ENCODE data around the gene RND3.

The RND3 gene

DNA sequence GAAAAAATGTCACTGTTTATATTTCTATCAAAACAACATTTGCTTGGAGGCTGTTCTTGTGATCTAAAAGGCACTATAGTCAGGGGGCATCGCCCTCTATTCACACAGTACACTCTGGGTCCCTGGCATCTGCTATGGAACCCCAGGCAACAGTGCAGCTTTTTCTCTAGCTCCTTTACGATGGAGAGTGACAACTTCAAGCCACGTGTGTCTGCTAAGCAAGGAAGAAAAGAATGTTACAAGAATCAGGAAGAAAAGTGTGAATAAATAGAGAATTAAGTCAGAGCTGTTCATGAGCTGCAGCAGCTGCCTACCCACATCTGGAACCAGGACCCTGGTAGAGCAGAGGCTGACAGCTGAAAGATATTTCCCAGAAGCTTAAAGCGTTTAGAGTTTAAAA lies 11.2 kb downstream of the RND3 start:
- no peak for DNase-seq (ENCODE audit: low read depth in 2 of 2)

DNA sequence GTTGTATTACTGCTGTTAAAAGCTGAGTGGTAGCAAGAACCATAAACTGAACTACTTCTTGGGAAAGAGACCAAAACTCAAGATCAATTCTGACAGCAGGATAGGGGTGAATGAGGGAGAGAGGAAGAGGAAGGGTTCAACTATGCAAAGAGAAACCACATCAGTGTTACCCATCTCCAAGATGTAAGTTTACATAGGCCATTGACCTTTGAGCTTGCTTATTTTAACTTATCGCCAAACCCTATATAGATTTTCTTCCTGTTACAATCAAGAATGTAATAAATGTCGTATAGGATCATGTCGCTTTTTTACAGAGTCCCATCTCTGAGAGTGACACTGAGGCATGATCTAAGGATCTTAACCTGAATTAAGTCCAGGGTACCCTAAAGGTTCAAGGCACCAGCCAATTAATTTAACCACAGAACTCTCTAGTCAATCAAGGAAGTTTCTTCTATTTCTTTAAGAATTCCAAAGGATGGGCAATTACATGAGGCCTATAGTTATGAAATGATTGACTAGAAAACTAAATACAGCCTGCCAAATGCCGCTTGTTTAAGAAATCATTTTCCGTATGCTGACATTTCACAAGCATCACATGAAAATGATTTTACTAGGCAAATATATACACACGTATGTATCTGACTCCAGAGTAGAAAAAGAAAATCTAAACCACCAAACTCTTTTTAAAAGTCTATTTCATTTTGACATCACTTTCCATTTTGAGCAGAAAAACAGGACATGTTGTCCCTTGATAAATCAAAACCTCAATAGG lies 11.8 kb downstream of the RND3 start:
- no peak for DNase-seq (ENCODE audit: low read depth in 2 of 2)

DNA sequence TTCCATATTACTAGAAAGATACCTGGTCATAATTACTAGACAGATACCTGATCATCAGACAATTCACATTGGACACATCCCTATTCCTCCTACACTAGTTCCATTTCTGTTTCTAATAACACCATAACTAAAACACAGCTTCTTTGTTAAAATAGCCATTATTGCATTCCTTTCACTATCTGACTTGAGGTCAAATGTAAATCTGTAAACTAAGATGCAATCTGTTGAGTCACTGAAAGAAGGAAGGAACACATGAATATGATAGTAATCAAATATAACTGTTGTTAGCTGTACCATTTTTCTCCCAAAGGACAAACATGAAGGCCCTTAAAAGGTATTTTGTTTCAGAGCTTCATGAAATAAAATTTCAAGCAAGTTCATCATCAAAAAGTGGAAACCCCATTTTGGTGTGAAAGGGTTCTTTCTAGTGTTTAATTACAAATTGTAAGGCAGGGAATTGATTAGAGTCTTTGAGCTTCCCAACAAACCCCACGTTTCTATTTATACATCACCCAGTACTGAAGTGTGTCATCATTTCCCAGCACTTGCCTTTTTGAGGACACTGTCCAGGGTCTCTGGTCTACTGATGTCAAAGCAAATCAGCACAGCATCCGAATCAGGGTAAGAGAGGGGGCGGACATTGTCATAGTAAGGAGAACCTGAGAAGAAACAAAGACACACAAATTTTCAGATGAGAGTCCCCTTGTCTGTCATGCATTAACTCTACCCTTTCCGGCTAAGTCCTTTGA lies 13.0 kb downstream of the RND3 start:
- DNase-seq (ENCODE audit: low read depth in 2 of 2) = no peak

DNA sequence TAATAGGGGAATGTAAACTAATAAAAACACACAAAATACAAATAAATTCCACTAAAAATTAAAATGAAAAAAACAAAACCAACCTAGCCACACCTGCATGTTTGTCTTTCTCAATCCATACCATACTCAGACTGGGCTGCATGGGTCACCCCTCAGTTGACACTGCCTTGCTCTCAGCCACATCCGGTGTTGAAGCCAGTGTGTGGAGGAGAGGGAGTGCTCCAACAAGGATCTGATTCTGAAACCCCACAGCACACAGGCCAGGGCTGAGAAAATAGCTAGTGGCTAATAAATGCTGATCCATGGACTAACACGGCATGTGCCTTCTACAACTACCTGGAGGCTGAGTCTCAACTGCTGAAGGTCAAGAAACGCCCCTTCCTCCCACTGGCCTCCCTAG lies 13.7 kb downstream of the RND3 start:
- DNase-seq (ENCODE audit: low read depth in 2 of 2) = no peak

DNA sequence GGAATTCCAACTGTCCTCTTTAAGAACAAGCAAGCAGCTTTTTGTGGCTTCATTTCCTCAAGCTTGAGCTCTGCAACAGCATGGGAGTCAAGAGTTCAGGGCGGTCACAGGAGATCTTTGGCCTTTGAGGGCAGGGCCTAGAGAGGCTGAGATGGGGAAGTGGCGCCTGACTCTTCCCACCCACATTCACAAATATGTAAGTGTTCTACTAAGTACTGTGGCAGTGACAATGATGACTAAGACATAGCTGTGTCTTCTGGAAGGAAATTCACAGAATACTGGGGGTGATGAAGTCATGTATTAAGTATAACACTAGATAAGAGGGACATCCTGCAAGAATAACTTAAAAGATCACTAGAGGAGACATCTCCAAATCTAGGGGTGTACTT lies 15.0 kb downstream of the RND3 start:
- no peak for DNase-seq (ENCODE audit: low read depth in 2 of 2)

DNA sequence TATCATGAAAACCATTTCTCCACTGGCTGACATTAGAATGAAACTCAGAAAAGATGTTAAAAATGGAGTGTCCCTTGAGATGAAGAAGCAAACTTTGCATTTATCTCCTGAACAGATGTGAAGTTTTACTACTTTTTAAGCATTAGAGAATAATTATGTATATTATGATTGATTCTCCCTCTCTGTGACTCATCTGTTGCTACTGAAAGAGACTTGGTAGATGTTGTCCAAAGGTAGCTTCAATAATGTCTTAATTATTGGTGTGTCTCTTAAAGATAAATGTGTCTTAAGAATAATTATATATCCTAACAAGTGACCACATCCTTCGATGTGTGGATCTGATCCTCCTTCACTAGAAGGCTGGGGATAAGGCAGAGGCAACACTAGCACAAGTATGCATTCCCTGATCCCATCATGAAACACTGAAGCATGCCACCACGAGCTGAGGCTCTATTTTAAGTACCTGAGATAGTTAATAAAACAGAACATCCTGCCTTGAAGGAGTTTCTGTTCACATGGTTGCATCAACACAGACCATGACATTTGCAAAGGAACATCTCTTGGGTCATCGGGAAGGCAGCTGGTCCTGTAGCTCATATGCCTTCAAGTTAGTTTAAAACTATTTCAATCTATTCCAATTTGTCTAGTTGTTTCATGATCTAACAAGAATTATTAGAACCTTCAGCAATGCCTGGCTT lies 15.5 kb downstream of the RND3 start:
- no peak for DNase-seq (ENCODE audit: low read depth in 2 of 2)

DNA sequence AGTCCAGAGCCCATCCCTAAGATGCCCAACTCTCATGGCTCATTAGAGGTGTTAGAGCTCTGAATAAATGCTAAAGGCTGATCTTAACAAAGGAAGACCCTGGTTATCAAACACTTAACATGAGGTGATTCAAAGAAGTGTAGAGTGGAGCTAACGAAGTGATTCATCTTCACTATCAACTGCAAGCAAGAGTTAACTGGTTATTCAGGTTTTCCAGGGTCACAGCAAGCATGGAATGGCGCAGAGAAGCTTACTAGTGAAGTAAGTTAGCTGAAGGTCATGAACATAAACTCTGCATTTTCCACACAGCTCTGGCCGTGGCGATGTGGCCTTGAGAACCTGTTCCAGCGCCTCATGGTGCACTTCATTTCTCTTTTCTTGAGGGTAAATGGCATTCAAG lies 17.0 kb downstream of the RND3 start:
- no peak for DNase-seq (ENCODE audit: low read depth in 2 of 2)

DNA sequence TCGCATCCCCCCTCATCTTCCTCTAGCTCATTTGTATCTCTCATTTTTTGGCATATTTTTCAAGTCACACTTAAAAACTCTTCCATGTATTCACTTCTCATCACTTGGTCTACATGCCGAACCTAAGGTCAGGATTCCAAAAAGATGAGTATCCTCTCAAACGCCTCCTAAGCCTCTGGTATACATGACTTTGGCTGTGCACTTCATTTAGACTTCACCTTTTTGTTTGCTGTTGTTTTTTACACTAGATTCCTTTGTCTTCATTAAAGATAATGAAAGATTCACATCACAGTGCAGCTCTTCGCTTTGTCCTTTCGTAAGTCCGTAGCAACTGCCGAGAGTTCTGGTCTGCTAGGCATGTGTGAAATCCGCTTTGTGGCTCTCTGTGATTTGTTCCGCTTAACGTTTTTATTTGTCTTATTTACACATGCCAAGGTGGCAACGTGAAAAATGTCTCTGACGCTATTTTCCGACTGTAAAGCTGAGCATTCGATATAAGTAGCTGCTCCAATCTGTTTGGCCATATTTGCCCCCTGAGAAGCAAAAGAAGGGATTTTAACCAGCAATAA lies 17.7 kb downstream of the RND3 start:
- no peak for DNase-seq (ENCODE audit: low read depth in 2 of 2)

DNA sequence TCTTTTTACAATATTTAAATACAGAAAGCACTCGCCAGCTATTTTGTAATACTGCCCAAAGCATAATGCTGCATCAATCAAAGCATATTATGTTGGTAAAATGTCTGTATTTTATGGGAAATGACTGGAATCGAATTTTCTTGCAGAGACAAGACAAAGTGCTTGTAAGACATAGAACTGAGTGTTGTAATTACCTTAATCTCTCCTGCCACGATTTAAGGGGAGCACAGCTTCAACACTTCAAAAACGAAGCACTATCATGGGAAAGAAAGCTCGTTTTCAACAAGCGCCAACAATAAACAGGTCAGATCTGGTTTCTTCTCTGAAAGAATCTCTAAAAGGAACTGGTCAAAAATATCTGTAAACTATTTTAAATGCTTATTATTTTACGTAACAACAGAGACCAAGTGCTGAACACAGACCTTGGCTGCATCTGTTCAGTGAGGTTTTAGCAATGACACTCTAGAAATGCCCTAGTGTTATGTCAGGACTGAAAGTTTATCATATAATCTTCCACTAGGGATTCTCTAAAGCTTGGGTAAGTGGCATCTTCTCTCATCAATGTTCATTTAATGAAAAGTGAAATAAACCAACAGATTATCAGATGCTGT lies 19.0 kb downstream of the RND3 start:
- DNase-seq (ENCODE audit: low read depth in 2 of 2) = no peak

DNA sequence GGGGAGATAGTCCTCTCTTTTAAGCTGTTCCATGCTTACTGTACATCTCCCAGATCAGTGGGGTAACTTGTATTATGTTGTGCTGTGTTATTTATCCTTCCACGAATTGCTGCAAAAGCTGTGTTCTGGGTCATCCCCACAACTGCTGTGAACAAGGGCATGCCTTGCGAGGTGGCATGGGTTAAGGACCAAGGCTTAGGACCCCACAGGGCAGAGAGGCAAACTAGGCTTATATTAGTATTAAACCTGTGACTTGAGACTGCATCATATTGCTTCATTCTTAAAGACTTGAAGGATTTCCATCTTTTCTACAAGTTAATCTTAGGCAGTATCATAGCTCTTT lies 19.9 kb downstream of the RND3 start:
- DNase-seq (ENCODE audit: low read depth in 2 of 2) = no peak

DNA sequence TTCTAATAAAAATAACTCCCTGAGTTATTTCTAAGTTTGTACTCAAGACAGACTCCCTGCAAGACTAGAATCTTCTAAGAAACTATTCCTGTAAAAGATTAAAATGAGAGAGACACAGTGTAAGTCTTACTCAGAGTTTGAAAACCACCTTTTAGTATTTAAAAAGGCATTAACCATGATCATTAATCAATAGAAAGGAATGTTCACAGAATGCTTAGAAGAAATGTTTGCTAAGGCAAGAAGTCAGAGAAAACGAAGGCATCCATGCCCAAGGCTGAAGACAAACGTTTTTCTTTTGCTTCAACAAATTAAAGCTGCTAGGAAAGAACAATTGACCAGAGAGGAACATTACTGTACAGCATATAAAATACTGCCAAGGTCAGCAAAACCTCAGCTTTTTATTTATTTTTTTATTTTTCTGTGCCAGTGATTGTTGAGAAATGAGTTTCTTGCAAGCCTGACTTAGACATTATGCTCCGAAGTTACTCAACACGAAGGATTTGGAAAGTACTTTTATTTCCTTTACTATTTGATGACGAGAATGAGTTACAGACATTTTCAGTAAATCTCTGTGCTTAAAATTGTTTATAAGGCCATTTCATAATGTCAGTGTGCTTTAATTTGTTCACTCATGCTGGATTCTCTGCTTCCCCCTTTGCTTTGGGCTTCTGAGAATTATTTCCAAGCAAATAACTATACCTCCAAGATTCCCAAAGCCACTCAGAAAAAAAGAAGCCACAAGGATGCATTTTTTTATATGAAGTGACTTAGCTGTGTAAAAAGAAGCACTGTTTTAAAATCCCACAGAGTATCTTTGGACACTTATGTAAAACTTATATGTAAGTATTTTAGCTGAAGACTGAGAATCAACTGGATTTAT lies 20.5 kb downstream of the RND3 start:
- DNase-seq (ENCODE audit: low read depth in 2 of 2) = no peak

DNA sequence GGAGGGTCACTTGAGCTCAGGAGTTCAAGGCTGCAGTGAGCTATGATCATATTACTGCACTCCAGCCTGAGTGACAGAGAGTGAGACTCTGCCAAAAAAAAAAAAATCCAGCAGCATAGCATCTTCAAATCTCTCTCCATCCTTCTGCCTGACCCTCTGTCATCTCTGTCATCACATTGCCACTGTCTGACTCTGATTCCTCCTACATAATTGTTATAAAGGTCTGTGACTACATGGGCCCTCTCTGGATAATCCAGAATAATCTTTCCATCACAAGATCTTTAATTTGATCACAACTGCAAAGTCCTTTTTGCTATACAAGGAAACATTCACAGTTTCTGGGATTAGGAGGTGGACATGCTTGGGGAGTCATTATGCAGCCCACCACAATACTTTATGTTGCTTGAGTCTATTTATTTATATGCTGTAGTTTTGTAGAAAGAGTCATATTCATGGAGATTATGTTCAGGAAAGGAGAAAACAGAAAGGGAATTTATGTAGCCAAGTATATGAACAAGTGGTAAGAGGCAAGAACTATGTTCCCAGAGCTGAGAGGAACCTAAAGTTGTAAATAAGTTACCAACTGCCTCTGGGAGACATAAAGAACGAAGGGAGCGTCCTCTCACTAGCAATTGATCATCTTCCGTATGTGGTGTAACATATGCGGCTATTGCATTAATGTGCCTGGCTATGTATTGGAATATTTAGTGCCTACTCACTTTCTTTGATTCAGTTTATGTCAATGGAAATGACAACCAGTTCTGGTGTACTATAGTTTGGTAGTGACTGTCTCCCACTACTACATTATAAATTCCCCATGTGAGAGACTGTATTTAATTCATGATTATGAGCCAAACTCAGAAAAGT lies 21.5 kb downstream of the RND3 start:
- DNase-seq (ENCODE audit: low read depth in 2 of 2) = no peak

DNA sequence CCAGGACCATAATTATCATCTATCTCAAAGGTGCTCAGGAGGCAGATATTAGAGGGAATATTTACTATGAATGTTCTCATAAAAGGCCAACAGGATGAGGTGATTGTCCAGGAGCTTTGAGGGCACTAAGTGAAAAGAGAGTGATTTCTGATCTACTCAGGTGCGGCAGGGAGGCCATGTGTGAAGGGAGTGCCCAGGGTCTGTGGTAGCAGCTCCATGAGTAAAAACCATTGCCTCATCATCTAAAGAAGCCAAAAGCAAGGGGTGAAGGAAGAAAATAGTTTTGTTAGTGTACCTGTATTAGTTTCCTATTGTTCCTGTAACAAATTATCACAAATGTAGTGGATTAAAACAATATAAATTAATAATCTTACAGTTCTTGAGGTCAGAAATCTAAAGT lies 22.5 kb downstream of the RND3 start:
- DNase-seq (ENCODE audit: low read depth in 2 of 2) = no peak

DNA sequence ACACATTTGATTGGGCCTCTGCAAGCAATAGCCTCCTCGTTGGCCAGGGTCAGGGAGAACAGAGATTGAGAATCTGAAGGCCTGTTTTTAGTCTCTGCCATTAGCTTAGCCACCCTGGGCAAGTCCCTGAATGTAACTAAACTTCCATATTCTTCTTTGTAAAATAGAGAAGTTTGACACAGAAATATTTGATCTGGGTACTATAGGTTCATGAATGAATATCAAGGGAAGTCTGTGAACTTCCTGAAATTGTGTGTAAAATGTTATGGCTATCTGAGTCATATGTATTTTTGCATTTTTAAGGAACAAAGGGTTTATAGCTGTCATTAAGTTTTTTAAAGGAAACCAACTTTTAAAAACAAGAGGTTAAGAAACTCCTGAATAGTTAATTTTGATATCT lies 23.2 kb downstream of the RND3 start:
- no peak for DNase-seq (ENCODE audit: low read depth in 2 of 2)

DNA sequence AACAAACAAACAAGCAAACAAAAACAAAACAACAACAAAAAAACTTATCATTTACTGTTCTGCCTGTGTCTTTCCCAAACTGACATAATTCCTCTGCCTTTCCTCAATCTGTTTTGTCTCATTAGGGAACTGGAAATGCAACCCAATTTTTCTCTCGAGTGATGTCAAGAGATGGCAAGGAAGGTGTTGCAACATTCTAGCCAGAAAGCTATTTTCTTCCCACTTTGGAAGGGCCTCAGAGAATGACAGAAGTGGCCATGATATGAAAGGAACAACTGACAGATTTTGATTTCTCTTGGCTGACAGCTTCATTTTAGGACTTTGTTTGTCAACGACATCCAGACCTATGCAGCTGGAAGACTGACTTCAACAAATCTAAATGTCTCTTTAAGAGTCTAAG lies 24.7 kb downstream of the RND3 start:
- DNase-seq (ENCODE audit: low read depth in 2 of 2) = no peak

DNA sequence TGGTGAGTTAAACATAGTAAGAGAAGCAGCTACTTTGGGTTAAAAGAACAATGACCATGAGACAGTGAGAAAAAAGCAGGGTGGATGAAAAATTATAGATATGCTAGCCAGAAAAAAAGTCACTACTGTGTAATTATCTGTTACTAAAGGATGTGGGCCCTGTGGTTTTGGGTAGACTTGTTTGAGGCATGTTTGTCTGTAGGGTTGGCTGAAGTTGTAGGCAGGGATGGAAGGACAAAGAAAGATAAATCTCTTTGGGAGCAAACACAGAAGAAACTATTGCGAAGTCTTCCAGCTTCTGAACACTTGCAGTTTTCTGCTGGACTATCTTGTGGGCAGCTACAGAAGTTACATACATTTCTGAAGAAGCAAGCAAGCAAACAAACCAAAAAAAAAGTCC lies 28.2 kb downstream of the RND3 start:
- DNase-seq (ENCODE audit: low read depth in 2 of 2) = no peak

DNA sequence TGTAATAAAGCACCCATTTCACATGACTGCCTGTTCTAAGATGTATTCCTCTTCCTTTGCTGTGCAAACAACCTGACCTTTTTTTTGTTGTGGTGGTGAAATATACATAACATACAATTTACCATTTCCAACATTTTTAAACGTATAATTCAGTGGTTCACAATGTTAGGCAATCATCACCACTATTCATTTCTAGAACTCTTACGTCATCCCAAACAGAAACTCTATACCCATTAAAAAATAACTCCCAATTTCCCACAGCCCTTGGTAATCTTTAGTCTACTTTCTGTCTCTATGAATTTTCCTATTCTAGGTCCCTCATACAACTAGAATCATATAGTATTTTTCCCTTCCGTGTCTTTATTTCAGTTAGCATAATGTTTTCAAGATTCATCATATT lies 36.7 kb downstream of the RND3 start:
- DNase-seq (ENCODE audit: low read depth in 2 of 2) = no peak

DNA sequence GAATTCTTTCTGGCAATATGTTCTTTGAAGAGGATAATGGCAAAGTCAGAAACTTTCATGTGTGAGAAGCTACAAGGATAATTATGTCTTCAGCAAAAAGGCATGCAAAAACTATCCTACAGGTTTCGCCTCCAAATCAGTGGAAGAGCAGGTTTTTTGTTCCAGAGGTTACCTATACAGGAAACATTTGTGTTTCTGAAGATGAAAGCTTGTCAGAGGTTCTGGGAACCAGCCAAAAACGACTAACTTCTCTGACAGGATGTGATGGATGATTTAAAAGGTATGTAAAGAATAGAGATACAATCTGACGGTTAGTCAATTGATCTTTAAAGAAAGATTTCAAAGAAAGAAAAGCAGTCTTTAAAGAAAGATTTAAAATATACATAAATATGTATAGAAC lies 37.6 kb downstream of the RND3 start:
- DNase-seq (ENCODE audit: low read depth in 2 of 2) = no peak

DNA sequence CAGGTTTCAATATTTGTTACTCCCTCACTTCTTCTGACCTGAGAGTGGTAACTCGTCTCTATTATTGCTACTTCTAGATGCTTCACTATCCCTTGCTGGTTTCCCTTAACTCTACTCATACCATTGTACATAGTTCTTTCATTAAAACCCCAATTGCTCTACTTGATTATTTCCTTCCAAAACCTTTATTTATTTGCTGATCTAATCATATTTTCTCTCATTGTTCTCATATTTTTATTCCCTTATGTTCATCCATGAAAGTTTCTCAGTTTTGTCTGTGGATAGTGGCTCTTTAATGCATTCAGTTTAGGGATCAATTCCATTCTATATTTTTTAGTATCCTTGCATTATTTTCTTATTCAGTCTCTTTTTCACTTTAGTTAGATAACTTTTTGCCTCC lies 42.1 kb downstream of the RND3 start:
- no peak for DNase-seq (ENCODE audit: low read depth in 2 of 2)

DNA sequence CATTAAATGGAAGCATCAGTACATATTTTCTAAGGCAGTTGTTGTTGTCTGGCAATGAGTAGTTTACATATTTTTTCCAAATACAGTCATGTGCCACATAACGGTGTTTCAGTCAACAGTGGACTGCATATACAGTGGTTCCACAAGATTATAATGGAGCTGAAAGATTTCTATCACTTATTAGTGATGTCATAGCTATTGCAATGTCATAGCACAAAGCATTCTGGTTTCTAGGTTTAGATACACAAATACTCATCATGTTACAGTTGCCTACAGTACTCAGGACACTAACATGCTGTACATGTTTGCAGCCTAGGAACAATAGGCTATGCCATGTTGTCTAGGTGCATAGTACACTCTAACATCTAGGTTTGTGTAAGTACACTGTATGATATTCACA lies 45.0 kb downstream of the RND3 start:
- no peak for DNase-seq (ENCODE audit: low read depth in 2 of 2)
